Osteoblast (primary cell): Measurements from ENCODE around the gene SNX15. TPM values are rescaled to one million over a fixed set of nuclear protein-coding genes. Genes with fewer than 3 reads are reported as not detected.
"Not testable (repeated sequence)": the region's sequence is repeated elsewhere in the genome, so short reads cannot be mapped to it uniquely, and the experiment has no call there.

Source experiments
- DNase-seq: peaks from one replicate; pipeline ENCODE4 v3.0.0; 2011; ENCODE audit warnings: low spot score, mixed read lengths; ENCODE audit not compliant: insufficient read length; ENCODE audit errors: missing footprints
- H2AFZ ChIP-seq: 2 replicates; pipeline ENCODE4 v1.6.0; 2011; ENCODE audit warnings: mild to moderate bottlenecking, low read length
- H3K27ac ChIP-seq: 2 replicates; pipeline ENCODE4 v1.5.1; 2011; ENCODE audit warnings: mild to moderate bottlenecking, low read depth, low read length, moderate library complexity
- H3K27me3 ChIP-seq: 2 replicates; pipeline ENCODE4 v1.6.0; 2012; ENCODE audit warnings: mild to moderate bottlenecking, control low read depth, inconsistent platforms, low read length, moderate library complexity; ENCODE audit not compliant: insufficient read depth
- H3K36me3 ChIP-seq: 2 replicates; pipeline ENCODE4 v1.5.1; 2011; ENCODE audit warnings: mild to moderate bottlenecking, low read length, control low read depth, moderate library complexity; ENCODE audit not compliant: insufficient read depth
- H3K4me1 ChIP-seq: 2 replicates; pipeline ENCODE4 v1.5.1; 2011; ENCODE audit warnings: mild to moderate bottlenecking, low read length, control low read depth, moderate library complexity; ENCODE audit not compliant: insufficient read depth
- H3K4me2 ChIP-seq: 2 replicates; pipeline ENCODE4 v1.6.0; 2011; ENCODE audit warnings: mild to moderate bottlenecking, low read length; ENCODE audit not compliant: insufficient read depth
- H3K4me3 ChIP-seq: fragments of 200-600 bp; sonication (generic); 3 replicates; pipeline ENCODE4 v1.5.1; 2012; ENCODE audit warnings: mild to moderate bottlenecking, low read length, inconsistent platforms; ENCODE audit not compliant: insufficient read depth
- H3K79me2 ChIP-seq: 2 replicates; pipeline ENCODE4 v1.6.0; 2012; ENCODE audit warnings: mild to moderate bottlenecking, low read length, control low read depth, inconsistent platforms; ENCODE audit not compliant: insufficient read depth
- H3K9me3 ChIP-seq: 2 replicates; pipeline ENCODE4 v1.5.1; 2011; ENCODE audit warnings: low read depth, low read length, control low read depth
- H4K20me1 ChIP-seq: 2 replicates; pipeline ENCODE4 v1.6.0; 2012; ENCODE audit warnings: mild to moderate bottlenecking, low read length, control low read depth; ENCODE audit not compliant: insufficient read depth
- CTCF ChIP-seq: IDR thresholded peaks from 2 replicates; pipeline ENCODE4 v1.5.1; 2011; ENCODE audit warnings: mild to moderate bottlenecking, low read depth, low read length, moderate library complexity; ENCODE audit errors: extremely low read depth
- total RNA-seq: library from RNA; depleted of rRNA; stranded (reverse); fragments of >200 nt; gene quantifications from 2 replicates; pipeline ENCODE4 v1.2.3, GENCODE V29; 2012

The SNX15 gene, protein sequence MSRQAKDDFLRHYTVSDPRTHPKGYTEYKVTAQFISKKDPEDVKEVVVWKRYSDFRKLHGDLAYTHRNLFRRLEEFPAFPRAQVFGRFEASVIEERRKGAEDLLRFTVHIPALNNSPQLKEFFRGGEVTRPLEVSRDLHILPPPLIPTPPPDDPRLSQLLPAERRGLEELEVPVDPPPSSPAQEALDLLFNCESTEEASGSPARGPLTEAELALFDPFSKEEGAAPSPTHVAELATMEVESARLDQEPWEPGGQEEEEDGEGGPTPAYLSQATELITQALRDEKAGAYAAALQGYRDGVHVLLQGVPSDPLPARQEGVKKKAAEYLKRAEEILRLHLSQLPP
- 12.3 and 13.0 TPM in 2 replicates for total RNA-seq

- H2AFZ ChIP-seq = peak within 1 kb of the TSS; percentile 89
- H3K79me2 ChIP-seq = no peaks in the 10 kb centered on the region
- no peaks in the 10 kb centered on the region for H3K27me3 ChIP-seq
- H3K27ac ChIP-seq = peak within 1 kb of the TSS; percentile 9
- H3K4me1 ChIP-seq = peaks cover 13% of the 10 kb centered on the region
- no peaks in the 10 kb centered on the region for H3K36me3 ChIP-seq
- H3K9me3 ChIP-seq = no peaks in the 10 kb centered on the region
- H3K4me2 ChIP-seq = peak within 1 kb of the TSS; percentile 75
- peak; percentile 98 for DNase-seq
- H3K4me3 ChIP-seq = peak within 1 kb of the TSS; percentile 74
- H4K20me1 ChIP-seq = no peaks in the 10 kb centered on the region
- TF ChIP-seq CTCF = peak; percentile 60
Observed at GRCh38 chr11:65027213-65028067, at the start of gene SNX15. SNX15 (plus strand) TSS chr11:65027439; CDS start chr11:65027538, 99 bp downstream.

DNA sequence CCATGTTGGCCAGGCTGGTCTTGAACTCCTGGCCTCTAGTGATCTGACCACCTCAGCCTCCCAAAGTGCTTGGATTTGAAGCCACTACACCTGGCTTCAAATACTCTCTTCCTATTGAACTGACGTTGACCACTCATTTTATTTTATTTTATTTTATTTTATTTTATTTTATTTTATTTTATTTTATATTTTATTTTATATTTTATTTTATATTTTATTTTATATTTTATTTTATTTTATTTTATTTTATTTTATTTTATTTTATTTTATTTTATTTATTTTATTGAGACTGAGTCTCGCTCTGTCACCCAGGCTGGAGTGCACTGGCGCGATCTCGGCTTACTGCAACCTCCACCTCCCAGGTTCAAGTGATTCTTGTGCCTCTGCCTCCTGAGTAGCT is 43.9 kb upstream of the SNX15 start:
- H3K36me3 ChIP-seq, H3K4me2 ChIP-seq: not testable (repeated sequence)

DNA sequence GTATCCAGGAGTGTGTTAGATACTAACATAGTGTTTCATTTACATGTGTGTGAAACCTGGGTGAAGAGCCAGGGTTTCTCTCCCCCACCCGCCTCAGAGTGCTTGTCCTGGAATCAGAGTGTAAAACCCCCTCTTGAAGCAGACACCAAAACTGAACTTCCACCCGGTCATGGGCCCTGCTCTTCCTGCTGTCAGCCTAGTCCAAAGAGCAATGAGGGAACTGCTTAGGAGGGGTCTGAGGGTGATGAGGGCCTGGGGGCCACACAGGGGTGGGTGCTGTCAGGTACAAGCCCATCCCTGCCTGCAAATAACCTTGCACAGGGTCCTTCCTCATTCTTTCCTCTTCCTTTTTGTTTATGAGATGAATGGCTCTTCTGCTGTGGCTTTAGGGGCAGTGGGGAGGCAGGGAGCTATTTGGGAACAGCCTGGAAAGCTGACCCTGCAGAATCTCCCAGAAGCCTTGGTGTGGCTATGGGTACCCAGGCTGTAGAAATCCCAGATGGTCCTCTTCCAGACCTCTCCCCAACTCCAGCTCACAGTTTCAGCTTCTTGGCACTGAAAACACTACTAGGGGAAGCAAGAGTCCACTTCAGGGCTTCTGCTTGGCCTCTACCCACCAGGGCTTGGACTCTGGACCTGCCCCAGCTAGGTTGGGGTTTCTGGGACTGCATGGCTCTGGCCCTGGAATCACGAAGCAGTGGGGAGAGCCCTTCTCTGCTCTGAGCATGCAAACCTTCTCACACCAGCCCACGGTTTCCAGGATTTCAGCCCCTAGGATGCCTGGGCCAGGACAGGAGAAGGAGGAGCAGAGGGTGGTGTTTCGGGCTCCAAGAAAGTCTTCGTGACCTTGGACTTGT is 39.0 kb upstream of the SNX15 start:
- no peaks in the 10 kb centered on the region for H3K36me3 ChIP-seq
- H4K20me1 ChIP-seq = no peaks in the 10 kb centered on the region
- TF ChIP-seq CTCF = no peak
- H3K27ac ChIP-seq = no peak overlapping the region
- H3K9me3 ChIP-seq = no peaks in the 10 kb centered on the region
- H3K4me2 ChIP-seq = no peak overlapping the region
- no peak for DNase-seq
- H3K4me1 ChIP-seq = peaks cover 5% of the 10 kb centered on the region
- H3K79me2 ChIP-seq = no peaks in the 10 kb centered on the region
- no peaks in the 10 kb centered on the region for H3K27me3 ChIP-seq
- no peak overlapping the region for H3K4me3 ChIP-seq
- no peak overlapping the region for H2AFZ ChIP-seq

More for the DNA sequence above, 43.9 kb upstream of the SNX15 start:
- H4K20me1 ChIP-seq, H3K27ac ChIP-seq, H2AFZ ChIP-seq, H3K9me3 ChIP-seq, H3K79me2 ChIP-seq, H3K27me3 ChIP-seq, H3K4me3 ChIP-seq, DNase-seq, H3K4me1 ChIP-seq: not testable (repeated sequence)

- Histone ChIP-seq H3K4me3 (no peak overlapping the region), H2AFZ (no peak overlapping the region), H3K4me2 (no peak overlapping the region), H3K36me3 (no peaks in the 10 kb centered on the region), H3K27ac (no peak overlapping the region), H3K79me2 (no peaks in the 10 kb centered on the region), H3K27me3 (no peaks in the 10 kb centered on the region), H3K9me3 (no peaks in the 10 kb centered on the region), H4K20me1 (no peaks in the 10 kb centered on the region), H3K4me1 (peaks cover 5% of the 10 kb centered on the region)
- DNase-seq = no peak
- TF ChIP-seq CTCF = no peak
Observed at GRCh38 chr11:64989416-64989815, 37.8 kb upstream of the SNX15 start.
